Measurements from ENCODE around the gene BBS9. TPM values are rescaled to one million over a fixed set of nuclear protein-coding genes. Genes with fewer than 3 reads are reported as not detected.

Gene BBS9
- polyA plus RNA-seq, 1 donor from 2014 or later: 9.8 TPM

DNA sequence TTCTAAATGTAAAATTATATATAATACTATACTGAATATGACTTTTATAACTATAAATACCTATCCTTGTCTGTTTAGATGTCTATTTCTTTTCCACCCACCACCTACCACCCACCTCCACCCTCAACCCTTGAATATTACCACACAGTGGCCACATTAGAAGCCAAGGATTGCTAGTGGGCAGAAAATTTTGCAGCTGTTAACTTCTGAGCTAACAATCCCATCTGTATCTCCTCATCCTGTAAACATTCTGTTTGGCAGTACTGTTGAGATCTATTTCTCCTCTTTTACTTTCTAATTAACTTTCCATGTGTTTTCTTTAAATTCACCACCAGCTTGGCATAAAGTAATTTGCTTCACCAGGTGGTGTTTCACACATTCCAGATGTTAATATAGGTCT, 494.9 kb downstream of the BBS9 start:
- Histone ChIP-seq H3K27me3 (ENCODE audit: insufficient read depth, low read depth, low read length) (no peaks in the 10 kb centered on the region), H3K9ac (ENCODE audit: low read length) (no peak overlapping the region), H4K20me1 (ENCODE audit: insufficient read depth) (no peaks in the 10 kb centered on the region), H3F3A (ENCODE audit: insufficient read depth, low read length, poor library complexity, severe bottlenecking) (no peaks in the 10 kb centered on the region), H3K4me3 (ENCODE audit: low read length) (no peak overlapping the region), H2AFZ (ENCODE audit: low read depth, low read length) (no peak overlapping the region), H3K79me2 (replicated peaks; ENCODE audit: insufficient read depth, low read length) (no peaks in the 10 kb centered on the region), H3K9me3 (ENCODE audit: low read length) (peaks cover 4% of the 10 kb centered on the region), H3K4me2 (ENCODE audit: low read length) (no peak overlapping the region), H3K9me2 (ENCODE audit: insufficient read depth, low read length) (no peaks in the 10 kb centered on the region), H3K27ac (ENCODE audit: low read length) (no peak overlapping the region), H3K36me3 (ENCODE audit: insufficient read depth, low read length) (no peaks in the 10 kb centered on the region)
- TF ChIP-seq MXI1 (conservative IDR thresholded peaks at IDR 0.05; ENCODE audit: poor library complexity, severe bottlenecking): no peak
- TF ChIP-seq, protein P1, sequence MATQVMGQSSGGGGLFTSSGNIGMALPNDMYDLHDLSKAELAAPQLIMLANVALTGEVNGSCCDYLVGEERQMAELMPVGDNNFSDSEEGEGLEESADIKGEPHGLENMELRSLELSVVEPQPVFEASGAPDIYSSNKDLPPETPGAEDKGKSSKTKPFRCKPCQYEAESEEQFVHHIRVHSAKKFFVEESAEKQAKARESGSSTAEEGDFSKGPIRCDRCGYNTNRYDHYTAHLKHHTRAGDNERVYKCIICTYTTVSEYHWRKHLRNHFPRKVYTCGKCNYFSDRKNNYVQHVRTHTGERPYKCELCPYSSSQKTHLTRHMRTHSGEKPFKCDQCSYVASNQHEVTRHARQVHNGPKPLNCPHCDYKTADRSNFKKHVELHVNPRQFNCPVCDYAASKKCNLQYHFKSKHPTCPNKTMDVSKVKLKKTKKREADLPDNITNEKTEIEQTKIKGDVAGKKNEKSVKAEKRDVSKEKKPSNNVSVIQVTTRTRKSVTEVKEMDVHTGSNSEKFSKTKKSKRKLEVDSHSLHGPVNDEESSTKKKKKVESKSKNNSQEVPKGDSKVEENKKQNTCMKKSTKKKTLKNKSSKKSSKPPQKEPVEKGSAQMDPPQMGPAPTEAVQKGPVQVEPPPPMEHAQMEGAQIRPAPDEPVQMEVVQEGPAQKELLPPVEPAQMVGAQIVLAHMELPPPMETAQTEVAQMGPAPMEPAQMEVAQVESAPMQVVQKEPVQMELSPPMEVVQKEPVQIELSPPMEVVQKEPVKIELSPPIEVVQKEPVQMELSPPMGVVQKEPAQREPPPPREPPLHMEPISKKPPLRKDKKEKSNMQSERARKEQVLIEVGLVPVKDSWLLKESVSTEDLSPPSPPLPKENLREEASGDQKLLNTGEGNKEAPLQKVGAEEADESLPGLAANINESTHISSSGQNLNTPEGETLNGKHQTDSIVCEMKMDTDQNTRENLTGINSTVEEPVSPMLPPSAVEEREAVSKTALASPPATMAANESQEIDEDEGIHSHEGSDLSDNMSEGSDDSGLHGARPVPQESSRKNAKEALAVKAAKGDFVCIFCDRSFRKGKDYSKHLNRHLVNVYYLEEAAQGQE (IDR thresholded peaks at IDR 0.05; ENCODE audit: borderline replicate concordance): no peak
- no peak for TF ChIP-seq EZH2 (IDR thresholded peaks at IDR 0.05; ENCODE audit: borderline replicate concordance, insufficient read depth, low read length, poor library complexity, severe bottlenecking)
- TF ChIP-seq TAF1 (IDR thresholded peaks at IDR 0.05; ENCODE audit: low read depth): no peak
- TF ChIP-seq, protein P2, sequence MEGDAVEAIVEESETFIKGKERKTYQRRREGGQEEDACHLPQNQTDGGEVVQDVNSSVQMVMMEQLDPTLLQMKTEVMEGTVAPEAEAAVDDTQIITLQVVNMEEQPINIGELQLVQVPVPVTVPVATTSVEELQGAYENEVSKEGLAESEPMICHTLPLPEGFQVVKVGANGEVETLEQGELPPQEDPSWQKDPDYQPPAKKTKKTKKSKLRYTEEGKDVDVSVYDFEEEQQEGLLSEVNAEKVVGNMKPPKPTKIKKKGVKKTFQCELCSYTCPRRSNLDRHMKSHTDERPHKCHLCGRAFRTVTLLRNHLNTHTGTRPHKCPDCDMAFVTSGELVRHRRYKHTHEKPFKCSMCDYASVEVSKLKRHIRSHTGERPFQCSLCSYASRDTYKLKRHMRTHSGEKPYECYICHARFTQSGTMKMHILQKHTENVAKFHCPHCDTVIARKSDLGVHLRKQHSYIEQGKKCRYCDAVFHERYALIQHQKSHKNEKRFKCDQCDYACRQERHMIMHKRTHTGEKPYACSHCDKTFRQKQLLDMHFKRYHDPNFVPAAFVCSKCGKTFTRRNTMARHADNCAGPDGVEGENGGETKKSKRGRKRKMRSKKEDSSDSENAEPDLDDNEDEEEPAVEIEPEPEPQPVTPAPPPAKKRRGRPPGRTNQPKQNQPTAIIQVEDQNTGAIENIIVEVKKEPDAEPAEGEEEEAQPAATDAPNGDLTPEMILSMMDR (IDR thresholded peaks at IDR 0.05; ENCODE audit: poor library complexity, severe bottlenecking): no peak
- TF ChIP-seq RAD21 (conservative IDR thresholded peaks at IDR 0.05): no peak
- TF ChIP-seq POLR2AphosphoS5 (IDR thresholded peaks at IDR 0.05): no peak
- TF ChIP-seq SMC3 (conservative IDR thresholded peaks at IDR 0.05; ENCODE audit: poor library complexity): no peak
- TF ChIP-seq EP300 (conservative IDR thresholded peaks at IDR 0.05; ENCODE audit: poor library complexity, severe bottlenecking): no peak

GRCh38 chr7:33626869-33627268, 497.5 kb downstream of the BBS9 start:
- Histone ChIP-seq H2AFZ (ENCODE audit: low read depth, low read length) (no peak overlapping the region), H3K9ac (ENCODE audit: low read length) (no peak overlapping the region), H3K9me2 (ENCODE audit: insufficient read depth, low read length) (no peaks in the 10 kb centered on the region), H3K9me3 (ENCODE audit: low read length) (no peaks in the 10 kb centered on the region), H3K36me3 (ENCODE audit: insufficient read depth, low read length) (no peaks in the 10 kb centered on the region), H3K27me3 (ENCODE audit: insufficient read depth, low read depth, low read length) (no peaks in the 10 kb centered on the region), H3K79me2 (replicated peaks; ENCODE audit: insufficient read depth, low read length) (no peaks in the 10 kb centered on the region), H3K27ac (ENCODE audit: low read length) (no peak overlapping the region), H3F3A (ENCODE audit: insufficient read depth, low read length, poor library complexity, severe bottlenecking) (no peaks in the 10 kb centered on the region), H3K4me3 (ENCODE audit: low read length) (no peak overlapping the region), H4K20me1 (ENCODE audit: insufficient read depth) (no peaks in the 10 kb centered on the region), H3K4me2 (ENCODE audit: low read length) (no peak overlapping the region)
- TF ChIP-seq, protein P1 (IDR thresholded peaks at IDR 0.05; ENCODE audit: borderline replicate concordance): no peak
- TF ChIP-seq POLR2AphosphoS5 (IDR thresholded peaks at IDR 0.05) (no peak), TAF1 (IDR thresholded peaks at IDR 0.05; ENCODE audit: low read depth) (no peak), MXI1 (conservative IDR thresholded peaks at IDR 0.05; ENCODE audit: poor library complexity, severe bottlenecking) (no peak), RAD21 (conservative IDR thresholded peaks at IDR 0.05) (no peak), EZH2 (IDR thresholded peaks at IDR 0.05; ENCODE audit: borderline replicate concordance, insufficient read depth, low read length, poor library complexity, severe bottlenecking) (no peak), SMC3 (conservative IDR thresholded peaks at IDR 0.05; ENCODE audit: poor library complexity) (no peak), EP300 (conservative IDR thresholded peaks at IDR 0.05; ENCODE audit: poor library complexity, severe bottlenecking) (no peak)
- TF ChIP-seq, protein P2 (IDR thresholded peaks at IDR 0.05; ENCODE audit: poor library complexity, severe bottlenecking): no peak

Measured in neural cell (in vitro differentiated cells).